Stimulated activated naive CD4-positive, alpha-beta T cell (primary cell): ENCODE measurements around the gene FOXP1.

ENCODE experiments used
- DNase-seq, 6 experiments: peaks; one replicate each; lab custom pipeline; 2025; lab: John Stamatoyannopoulos, UW

The FOXP1 gene

GRCh38 chr3:71564361-71564760 lies 19.2 kb downstream of the FOXP1 start:
- DNase-seq = no peak

DNA sequence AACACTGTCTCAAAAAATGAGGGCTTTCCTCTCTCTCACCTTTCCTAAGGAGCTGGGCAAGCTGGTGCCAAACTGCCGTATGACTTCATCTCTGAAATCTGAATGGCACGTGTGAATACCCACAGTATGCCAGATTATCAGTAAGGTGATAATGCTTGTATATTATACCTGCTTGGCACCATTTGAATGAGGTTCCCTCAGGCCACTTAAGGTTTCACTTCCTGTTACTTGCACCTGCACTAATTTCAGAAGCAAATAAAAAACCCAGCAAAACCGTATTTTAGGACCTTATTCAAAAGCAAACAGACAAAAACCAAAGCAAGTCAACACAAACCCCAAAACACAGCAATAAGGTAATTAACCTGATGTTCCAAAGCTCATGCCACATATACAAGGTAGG lies 19.7 kb downstream of the FOXP1 start:
- DNase-seq = no peak

GRCh38 chr3:71562938-71563337 lies 20.6 kb downstream of the FOXP1 start:
- no peak for DNase-seq

- DNase-seq = no peak
Observed at GRCh38 chr3:71560665-71561064, 22.9 kb downstream of the FOXP1 start.

DNA sequence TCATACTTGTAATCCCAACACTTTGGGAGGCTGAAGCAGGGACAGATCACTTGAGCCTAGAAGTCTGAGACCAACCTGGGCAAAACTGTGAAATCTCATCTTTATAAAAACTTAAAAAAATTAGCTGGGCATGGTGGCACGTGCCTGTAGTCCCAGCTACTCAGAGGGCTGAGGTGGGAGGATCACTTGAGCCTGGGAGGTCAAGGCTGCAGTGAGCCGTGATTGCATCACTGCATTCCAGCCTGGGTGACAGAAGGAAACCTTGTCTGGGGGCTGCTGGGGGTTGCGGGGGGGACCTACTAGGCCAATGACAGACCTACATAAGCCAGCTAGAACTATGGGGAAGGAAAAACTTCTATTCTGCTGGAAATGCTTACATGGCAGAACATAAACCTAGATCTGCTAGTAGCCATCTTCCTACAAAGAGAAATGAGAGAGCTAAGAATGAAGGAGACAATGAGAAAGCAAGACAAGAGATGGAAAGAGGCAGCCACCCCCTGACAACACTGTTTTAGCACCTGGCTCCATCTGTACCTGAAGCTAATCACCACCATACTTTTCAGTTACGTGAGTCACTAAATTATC lies 23.9 kb downstream of the FOXP1 start:
- DNase-seq = no peak

- no peak for DNase-seq
Observed at GRCh38 chr3:71559021-71559420, 24.5 kb downstream of the FOXP1 start.

DNA sequence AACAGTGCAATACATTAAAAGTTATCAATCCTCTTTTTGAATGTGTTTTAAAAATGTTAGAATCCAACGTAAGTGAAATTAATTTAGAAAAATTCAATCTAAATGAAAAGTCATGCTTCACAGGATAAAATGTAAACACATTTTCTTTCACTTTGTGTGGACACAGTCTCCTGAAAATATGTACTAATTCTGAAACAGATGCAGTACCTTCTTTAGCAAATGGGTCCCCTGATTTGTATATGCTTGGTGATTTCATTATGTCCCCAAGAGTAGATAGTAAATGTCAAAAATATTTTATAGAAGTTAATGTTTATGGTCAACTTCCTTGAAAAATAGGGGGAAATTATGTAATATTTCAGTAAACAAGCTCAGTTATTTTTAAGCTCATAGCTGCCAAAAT lies 28.9 kb downstream of the FOXP1 start:
- DNase-seq = no peak

DNA sequence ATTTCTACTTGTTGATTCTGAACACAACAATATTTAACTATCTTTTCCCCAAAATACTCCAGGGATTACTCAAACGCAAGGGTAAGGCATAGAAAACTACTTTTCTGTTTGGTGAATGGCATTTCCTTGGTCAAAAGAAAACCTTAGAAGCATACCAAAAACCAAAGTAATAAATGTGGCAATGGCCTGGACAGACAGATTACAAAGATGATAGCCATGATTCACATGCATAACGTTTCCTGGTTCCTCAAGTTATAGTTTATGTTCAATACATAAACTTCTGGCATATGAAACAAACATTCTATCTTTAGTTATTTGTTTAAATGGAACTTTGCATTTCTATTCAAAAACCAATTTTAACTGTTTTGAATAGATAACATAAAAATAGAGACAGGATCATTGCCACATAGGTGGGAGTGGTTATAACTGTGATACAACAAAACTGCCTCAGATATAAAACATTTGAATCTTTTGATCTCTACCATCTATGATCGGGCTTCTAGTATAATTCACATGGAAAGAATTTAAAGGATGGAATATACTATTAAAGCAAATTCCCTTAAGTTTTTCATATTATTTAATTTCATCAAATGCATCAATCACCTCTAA lies 32.1 kb downstream of the FOXP1 start:
- DNase-seq = no peak

DNA sequence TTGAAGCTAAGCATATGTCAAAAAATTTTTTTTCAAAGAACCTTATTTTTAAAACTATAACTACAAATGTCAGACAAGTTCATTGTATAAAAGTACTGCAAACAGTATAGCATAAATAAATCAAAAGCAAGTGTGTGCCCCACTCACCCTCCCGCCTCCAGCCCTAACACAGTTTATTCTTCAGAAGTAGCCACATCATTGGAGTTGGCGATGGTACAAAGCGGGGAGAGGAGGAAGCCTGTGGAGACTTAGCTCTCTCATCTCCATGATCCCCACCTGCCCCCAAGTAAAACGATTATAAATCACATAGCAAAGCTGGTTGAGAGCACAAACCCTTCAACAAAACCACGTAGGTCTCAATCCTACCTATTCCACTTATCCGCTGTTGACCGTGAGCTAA lies 33.6 kb downstream of the FOXP1 start:
- DNase-seq = no peak

DNA sequence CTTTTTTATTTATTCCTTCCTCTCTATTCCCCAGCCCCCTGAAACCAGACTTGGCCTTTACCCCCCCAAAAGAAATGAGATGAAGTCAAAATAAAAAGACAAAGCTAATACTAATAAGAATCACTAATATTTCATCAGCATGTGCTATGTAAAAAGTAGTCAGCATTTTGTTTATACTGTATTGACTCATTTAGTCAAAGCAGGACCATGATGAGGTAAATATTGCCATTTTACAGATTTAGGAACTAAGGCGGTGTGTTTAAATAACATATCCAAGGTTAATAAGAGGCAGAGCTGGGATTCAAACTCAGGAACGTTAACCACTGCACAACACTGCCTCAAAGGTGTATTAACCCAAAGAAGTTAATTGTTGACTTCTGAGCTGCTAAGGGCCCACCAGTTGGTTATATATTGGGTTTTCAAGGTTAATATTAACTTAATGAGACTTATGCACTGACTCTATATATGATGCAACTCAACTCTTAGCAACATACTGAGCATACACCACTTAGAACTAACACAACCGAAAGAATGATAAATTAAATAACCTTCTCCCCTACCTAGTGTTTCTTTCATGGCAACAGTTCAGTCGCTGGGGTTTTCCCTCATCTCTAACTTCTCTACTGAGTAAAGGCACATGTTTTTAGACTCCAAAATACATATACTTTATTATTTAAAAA lies 34.7 kb downstream of the FOXP1 start:
- DNase-seq = no peak

- DNase-seq = no peak
Observed at GRCh38 chr3:71547249-71548198, 36.0 kb downstream of the FOXP1 start.

DNA sequence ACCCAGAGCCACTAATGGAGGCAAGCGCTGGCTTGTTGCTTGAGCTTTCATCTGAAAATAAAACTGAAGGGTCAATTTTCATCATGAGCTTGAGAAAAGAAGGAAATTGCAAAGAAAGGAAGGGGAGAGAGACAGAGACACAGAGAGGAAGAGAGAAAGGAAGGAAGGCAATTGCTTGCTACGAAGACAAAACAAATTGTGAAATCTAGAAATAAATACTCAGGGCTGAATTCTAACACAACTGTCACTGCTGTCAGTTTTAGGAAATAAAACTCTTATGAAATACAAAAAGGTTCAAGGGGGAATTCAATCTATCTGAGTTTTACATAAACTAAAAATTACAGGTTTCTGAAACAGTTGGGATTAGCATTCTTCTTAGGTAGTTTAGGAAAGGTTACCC lies 36.7 kb downstream of the FOXP1 start:
- DNase-seq = no peak

DNA sequence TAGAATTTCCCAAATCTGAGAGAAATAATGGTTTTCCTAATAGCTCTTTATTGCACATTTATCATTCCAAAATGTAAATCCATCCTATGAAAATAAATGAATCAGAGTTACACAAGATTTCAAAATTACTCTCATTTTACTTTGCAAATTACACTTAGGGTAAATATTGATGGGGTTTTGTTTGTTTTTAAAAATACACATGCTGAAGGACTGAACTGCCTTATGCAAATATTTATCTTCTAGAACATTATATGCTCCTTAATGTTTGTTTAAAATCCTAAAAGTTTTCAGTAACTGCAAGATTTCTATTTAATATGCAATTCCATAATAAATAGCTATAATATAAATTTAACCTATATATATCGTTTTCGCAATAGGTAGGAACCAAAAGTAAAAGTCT lies 38.2 kb downstream of the FOXP1 start:
- DNase-seq = no peak

GRCh38 chr3:71543371-71544016 lies 40.0 kb downstream of the FOXP1 start:
- DNase-seq = peak in 1 of 6 experiments; percentile 1

DNA sequence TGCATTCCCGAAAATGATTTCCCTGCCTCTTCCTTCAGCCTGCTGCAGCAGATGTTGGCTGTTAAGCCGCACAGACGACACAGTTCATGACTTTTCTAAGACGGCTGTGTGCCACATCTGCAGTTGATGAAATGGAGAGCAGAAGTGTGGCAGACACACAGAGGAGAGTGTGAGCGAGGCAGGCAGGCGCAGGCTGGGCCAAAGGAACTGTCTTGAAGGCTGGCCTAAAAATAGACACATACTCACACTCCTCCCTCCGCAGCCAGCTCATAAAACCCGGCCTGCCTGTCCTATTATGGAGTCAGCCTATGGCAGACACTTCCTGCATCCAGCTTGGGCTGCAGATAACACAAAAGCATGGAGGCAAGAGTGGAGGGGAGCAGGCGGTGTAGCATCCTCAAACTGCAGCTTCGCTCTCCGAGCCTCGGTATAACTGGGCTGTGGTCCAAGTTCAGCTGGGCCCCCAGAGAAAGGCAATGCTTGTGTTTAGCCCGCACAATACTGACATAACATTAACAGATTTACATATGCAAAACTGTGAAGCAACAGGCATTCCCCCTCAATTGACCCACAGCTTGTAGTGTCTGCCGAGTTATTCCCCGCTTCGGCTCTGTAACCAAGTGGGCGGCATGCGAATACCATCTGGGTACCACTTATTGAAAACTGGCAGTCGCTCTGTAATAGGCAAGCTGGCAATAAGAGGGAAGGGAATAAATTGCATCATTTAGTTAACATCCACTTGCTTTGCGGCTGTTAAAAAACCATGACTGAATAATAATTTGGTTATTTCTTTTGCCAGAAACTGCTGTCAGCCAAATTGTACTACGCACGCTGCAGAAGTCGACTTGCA lies 40.8 kb downstream of the FOXP1 start:
- peak in 1 of 6 experiments; percentile 3 for DNase-seq

- DNase-seq = no peak
Observed at GRCh38 chr3:71541313-71541712, 42.2 kb downstream of the FOXP1 start.

- DNase-seq = no peak
Observed at GRCh38 chr3:71537211-71537611, 46.3 kb downstream of the FOXP1 start.

GRCh38 chr3:71536376-71536965 lies 47.1 kb downstream of the FOXP1 start:
- no peak for DNase-seq

DNA sequence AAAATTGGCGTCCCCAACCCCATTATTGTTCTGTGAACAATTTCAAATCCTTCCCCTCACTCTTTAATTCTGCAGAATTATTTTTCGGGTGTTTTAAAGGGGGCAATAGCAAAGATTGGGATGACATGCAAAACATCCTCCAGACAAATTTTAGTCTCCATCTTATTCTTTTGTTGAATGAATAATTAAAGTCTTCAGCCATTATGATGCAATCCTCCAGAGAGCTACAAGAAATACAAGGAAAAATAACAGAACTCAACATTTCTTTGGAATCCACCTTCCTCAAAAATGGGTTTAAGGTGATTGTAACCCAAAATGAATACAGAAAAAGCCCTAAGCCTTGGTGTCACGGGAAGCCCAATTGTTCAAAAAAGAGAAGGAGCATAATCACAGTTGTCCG lies 49.9 kb downstream of the FOXP1 start:
- no peak for DNase-seq

GRCh38 chr3:71532639-71533395 lies 50.7 kb downstream of the FOXP1 start:
- no peak for DNase-seq
